Central memory CD8-positive, alpha-beta T cell (primary cell): ENCODE data around the gene NPW.

Source experiments
- ATAC-seq: fragments of 150-1000 bp; cut with Tn5 transposase; replicated peaks from 2 replicates; pipeline ENCODE4 v1.10.0; 2022; ENCODE audit warnings: mild to moderate bottlenecking, moderate FRiP score, moderate number of reproducible peaks; ENCODE audit not compliant: poor library complexity, severe bottlenecking; ENCODE audit errors: extremely low read depth
- DNase-seq, 2 donors: peaks; one replicate each; pipeline ENCODE4 v3.0.0; 2021; ENCODE audit warnings: low spot score in 2 of 2
- H3K27ac Mint-ChIP-seq: one replicate; pipeline ENCODE4 v1.8.0; 2022; ENCODE audit warnings: low read depth, mild to moderate bottlenecking, moderate library complexity, mixed read lengths
- H3K27me3 Mint-ChIP-seq: one replicate; pipeline ENCODE4 v1.8.0; 2022; ENCODE audit warnings: mixed read lengths
- H3K36me3 Mint-ChIP-seq: one replicate; pipeline ENCODE4 v1.8.0; 2022; ENCODE audit warnings: mild to moderate bottlenecking, moderate library complexity, mixed read lengths; ENCODE audit not compliant: insufficient read depth
- H3K4me1 Mint-ChIP-seq: one replicate; pipeline ENCODE4 v1.8.0; 2022; ENCODE audit warnings: mixed read lengths
- H3K4me3 Mint-ChIP-seq: one replicate; pipeline ENCODE4 v1.8.0; 2022; ENCODE audit warnings: mild to moderate bottlenecking, moderate library complexity, mixed read lengths
- H3K9me3 Mint-ChIP-seq: one replicate; pipeline ENCODE4 v1.8.0; 2022; ENCODE audit warnings: mixed read lengths

The NPW gene

DNA sequence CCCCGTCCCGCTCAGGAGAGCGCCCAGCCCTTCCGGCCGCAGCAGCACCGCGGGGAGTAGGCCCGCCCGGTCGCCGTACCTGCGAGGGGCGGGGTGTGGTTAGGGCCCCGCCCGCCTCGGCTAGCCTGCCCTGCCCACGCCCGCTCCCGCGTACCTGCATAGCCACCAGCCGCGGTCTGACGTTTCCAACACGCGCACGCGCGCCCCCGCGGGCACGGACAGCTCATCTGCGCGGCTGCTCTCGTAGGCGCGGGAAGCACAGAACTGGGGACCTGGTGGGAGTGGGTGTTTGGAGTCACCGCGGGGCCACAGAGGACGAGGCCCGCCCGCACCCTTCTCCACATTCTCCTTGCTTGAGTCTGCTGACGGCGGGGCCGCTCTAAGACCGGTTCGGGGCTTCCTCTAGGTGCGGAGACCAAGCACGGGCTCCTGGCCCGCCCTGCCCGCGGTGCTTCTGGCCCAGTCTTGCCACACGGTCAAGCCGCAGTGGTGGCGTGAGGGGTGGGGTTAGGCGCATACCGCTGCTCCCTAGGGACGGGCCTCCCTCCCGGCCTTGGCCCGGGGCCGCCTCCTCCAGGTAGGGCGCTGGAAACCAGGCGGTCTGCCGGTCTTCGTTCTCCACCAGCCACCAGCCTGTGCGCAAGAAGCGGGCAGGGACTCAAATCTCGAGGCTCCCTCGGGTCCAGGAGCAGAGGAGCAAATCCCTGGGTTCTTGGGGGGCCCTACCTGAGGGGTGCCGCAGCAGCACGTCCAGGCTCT lies 40.1 kb upstream of the NPW start:
- no peak overlapping the region for H3K27ac Mint-ChIP-seq
- ATAC-seq (no peak), DNase-seq (no peak)
- H3K9me3 Mint-ChIP-seq = no peaks in the 10 kb centered on the region
- peaks cover 5% of the 10 kb centered on the region for H3K4me1 Mint-ChIP-seq
- peaks cover 22% of the 10 kb centered on the region for H3K36me3 Mint-ChIP-seq
- H3K27me3 Mint-ChIP-seq = peaks cover 14% of the 10 kb centered on the region
- no peak overlapping the region for H3K4me3 Mint-ChIP-seq

- no peak overlapping the region for H3K4me3 Mint-ChIP-seq
- no peak overlapping the region for H3K27ac Mint-ChIP-seq
- H3K36me3 Mint-ChIP-seq = peaks cover 26% of the 10 kb centered on the region
- H3K27me3 Mint-ChIP-seq = peaks cover 14% of the 10 kb centered on the region
- H3K4me1 Mint-ChIP-seq = peaks cover 12% of the 10 kb centered on the region
- no peak for ATAC-seq
- H3K9me3 Mint-ChIP-seq = no peaks in the 10 kb centered on the region
- DNase-seq = no peak
Observed at GRCh38 chr16:1980030-1980769, 39.4 kb upstream of the NPW start.

- no peak for ATAC-seq
- no peak for DNase-seq
- no peak overlapping the region for H3K4me3 Mint-ChIP-seq
- peaks cover 25% of the 10 kb centered on the region for H3K36me3 Mint-ChIP-seq
- H3K4me1 Mint-ChIP-seq = peaks cover 12% of the 10 kb centered on the region
- H3K9me3 Mint-ChIP-seq = no peaks in the 10 kb centered on the region
- H3K27me3 Mint-ChIP-seq = peaks cover 14% of the 10 kb centered on the region
- H3K27ac Mint-ChIP-seq = no peak overlapping the region
Observed at GRCh38 chr16:1980770-1981087, 38.9 kb upstream of the NPW start.

DNA sequence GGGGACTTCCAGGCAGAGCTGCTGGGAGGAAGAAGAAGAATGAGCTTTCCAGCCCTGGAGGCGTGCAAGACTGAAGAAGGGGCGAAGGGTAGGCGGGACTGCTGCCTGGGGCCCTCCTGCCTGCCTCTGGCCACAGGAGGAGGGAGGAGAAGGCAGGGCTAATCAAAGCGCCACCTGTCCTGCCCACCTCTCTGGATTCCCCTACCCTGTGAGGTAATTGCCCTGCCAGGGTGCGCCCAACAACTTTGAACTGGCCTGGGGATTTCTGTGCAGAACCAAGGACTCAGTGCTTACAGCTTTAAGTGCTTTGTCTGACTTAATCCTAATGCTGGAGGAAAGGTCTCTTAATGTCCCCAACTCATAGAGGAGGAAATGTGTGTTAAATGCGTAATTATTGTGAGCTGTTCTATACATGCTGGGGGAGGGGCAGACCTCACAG lies 38.2 kb upstream of the NPW start, which contains the start of gene NOXO1:
Gene NOXO1 (minus strand): TSS at position 72 of the 439 bp plus-strand sequence. CDS start 290 bp downstream, outside the sequence.
- no peak for DNase-seq
- peaks cover 14% of the 10 kb centered on the region for H3K27me3 Mint-ChIP-seq
- H3K27ac Mint-ChIP-seq = no peak within 1 kb of the TSS
- H3K4me1 Mint-ChIP-seq = peaks cover 12% of the 10 kb centered on the region
- ATAC-seq = no peak
- H3K4me3 Mint-ChIP-seq = peak within 1 kb of the TSS; percentile 72
- no peaks in the 10 kb centered on the region for H3K9me3 Mint-ChIP-seq
- H3K36me3 Mint-ChIP-seq = peaks cover 26% of the 10 kb centered on the region

DNA sequence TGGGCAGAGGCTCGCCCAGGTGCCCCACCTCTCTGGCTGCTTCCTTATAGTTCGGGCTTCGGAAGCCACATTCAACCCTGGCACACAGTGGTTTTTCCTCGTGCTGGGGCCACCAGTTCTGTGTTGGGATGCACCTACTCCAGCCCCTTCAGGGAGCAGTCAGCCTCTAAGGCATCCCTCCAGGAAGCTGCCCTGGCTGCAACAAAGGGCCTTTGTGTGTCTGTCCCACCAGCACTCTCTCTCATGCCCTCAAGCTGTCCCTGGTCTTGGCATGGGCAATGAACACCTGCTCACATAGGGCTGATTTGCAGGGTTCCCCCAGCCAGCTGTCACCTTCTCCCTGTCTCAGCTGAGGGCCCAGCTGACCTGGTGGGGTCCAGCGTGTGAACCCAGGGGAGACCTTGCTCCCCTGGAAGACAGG lies 37.6 kb upstream of the NPW start:
- Mint-ChIP-seq H3K36me3 (peaks cover 27% of the 10 kb centered on the region), H3K9me3 (no peaks in the 10 kb centered on the region), H3K27me3 (peaks cover 14% of the 10 kb centered on the region), H3K4me1 (peaks cover 12% of the 10 kb centered on the region), H3K4me3 (peak overlapping the region; percentile 72), H3K27ac (no peak overlapping the region)
- DNase-seq (no peak), ATAC-seq (no peak)

GRCh38 chr16:1982991-1983543 lies 36.5 kb upstream of the NPW start:
- Mint-ChIP-seq H3K9me3 (no peaks in the 10 kb centered on the region), H3K4me3 (peak overlapping the region; percentile 72), H3K27ac (no peak overlapping the region), H3K27me3 (peaks cover 14% of the 10 kb centered on the region), H3K36me3 (peaks cover 27% of the 10 kb centered on the region), H3K4me1 (peaks cover 12% of the 10 kb centered on the region)
- DNase-seq = no peak
- ATAC-seq = no peak

DNA sequence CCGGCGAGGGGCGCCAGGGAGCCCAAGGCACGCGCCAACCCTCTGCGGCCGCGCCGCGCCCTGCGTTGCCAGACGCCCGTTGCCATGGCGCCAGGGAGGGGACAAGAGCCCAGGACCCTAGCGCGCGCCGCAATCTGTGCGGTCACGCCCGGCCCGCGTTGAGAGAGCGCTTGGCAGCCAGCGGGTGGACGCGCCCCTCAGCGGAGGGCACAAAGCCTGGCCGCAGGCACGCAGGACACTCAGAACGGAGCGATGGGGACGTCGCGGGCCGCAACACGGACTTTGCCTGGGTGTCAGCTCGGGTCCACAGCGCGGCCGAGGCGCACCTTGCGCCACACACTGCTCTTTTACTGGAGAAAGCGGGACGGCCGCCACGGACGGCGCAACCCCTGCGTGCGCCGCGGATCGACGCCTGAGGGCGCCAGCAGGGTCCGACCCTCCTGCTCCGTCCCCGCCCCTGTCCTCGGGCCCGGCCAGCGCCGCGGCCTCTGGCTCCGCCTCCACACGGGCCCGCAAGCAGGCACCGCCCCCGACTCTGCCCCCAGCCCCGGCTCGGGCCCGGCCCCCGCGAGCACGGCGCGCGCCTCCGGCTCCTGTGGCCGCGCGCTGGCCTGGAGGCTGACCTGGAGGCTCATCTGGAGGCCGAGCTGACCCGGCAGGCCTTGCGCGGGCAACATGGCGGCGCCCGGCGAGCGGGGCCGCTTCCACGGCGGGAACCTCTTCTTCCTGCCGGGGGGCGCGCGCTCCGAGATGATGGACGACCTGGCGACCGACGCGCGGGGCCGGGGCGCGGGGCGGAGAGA lies 35.8 kb upstream of the NPW start, which contains the start of gene GFER:
Gene GFER (plus strand): TSS at position 650 of the 803 bp plus-strand sequence. CDS start 26 bp downstream, at position 676.
- ATAC-seq (peak; percentile 60), DNase-seq (no peak)
- H3K27me3 Mint-ChIP-seq = peaks cover 20% of the 10 kb centered on the region
- H3K36me3 Mint-ChIP-seq = peaks cover 22% of the 10 kb centered on the region
- no peaks in the 10 kb centered on the region for H3K9me3 Mint-ChIP-seq
- H3K27ac Mint-ChIP-seq = no peak within 1 kb of the TSS
- H3K4me1 Mint-ChIP-seq = peaks cover 12% of the 10 kb centered on the region
- peak within 1 kb of the TSS; percentile 72 for H3K4me3 Mint-ChIP-seq

DNA sequence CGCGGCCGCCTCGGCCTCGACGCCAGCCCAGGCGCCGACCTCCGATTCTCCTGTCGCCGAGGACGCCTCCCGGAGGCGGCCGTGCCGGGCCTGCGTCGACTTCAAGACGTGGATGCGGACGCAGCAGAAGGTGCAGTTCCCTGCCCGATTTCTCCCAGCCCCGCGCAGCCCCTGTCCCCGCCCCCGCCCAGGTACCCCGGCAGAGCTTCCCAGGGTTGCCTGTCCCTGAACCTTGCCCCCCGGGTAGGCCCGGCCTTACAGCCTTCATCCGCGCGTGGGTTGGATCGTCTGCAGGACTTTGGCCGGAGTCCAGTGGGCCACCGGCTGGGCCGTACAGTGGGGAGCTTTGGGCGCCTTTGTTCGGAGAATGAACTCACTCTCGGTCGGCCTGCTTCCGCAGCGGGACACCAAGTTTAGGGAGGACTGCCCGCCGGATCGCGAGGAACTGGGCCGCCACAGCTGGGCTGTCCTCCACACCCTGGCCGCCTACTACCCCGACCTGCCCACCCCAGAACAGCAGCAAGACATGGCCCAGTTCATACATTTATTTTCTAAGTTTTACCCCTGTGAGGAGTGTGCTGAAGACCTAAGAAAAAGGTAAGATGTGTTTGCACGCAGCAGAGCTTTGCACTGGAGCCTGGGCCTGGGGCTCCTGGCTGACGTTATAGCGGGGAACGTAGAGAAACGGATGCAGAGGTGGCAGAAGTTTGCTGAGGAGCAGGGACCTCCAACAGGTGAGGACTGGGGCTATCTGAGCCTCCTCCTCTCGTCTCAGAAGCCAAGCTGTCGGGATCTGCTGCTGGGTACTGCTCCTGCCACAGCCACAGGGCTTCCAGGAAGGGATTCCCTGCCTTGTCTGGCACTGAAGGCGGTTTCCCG lies 35.0 kb upstream of the NPW start:
- no peak overlapping the region for H3K27ac Mint-ChIP-seq
- H3K4me1 Mint-ChIP-seq = peaks cover 12% of the 10 kb centered on the region
- DNase-seq (no peak), ATAC-seq (peak; percentile 43)
- peak overlapping the region; percentile 72 for H3K4me3 Mint-ChIP-seq
- peaks cover 21% of the 10 kb centered on the region for H3K36me3 Mint-ChIP-seq
- H3K27me3 Mint-ChIP-seq = peaks cover 28% of the 10 kb centered on the region
- no peaks in the 10 kb centered on the region for H3K9me3 Mint-ChIP-seq

- no peak overlapping the region for H3K27ac Mint-ChIP-seq
- no peak for DNase-seq
- peaks cover 15% of the 10 kb centered on the region for H3K4me1 Mint-ChIP-seq
- peak overlapping the region; percentile 72 for H3K4me3 Mint-ChIP-seq
- H3K9me3 Mint-ChIP-seq = no peaks in the 10 kb centered on the region
- peaks cover 28% of the 10 kb centered on the region for H3K27me3 Mint-ChIP-seq
- H3K36me3 Mint-ChIP-seq = peaks cover 21% of the 10 kb centered on the region
- no peak for ATAC-seq
Observed at GRCh38 chr16:1985466-1986150, 34.0 kb upstream of the NPW start.

- Mint-ChIP-seq H3K36me3 (peaks cover 21% of the 10 kb centered on the region), H3K4me1 (peaks cover 25% of the 10 kb centered on the region), H3K4me3 (no peak overlapping the region), H3K9me3 (no peaks in the 10 kb centered on the region), H3K27ac (no peak overlapping the region), H3K27me3 (peaks cover 24% of the 10 kb centered on the region)
- DNase-seq (no peak), ATAC-seq (no peak)
Observed at GRCh38 chr16:1987198-1987597, 32.4 kb upstream of the NPW start.
